HEK293 (cell line): ENCODE data around the gene GDA.

Experiments used
- CTCF ChIA-PET: fragments of 350-600 bp; formaldehyde crosslinking; extraction: SDS; loops from one replicate; lab custom pipeline; 2021; ENCODE audit warnings: antibody characterized with exemption; lab: Yijun Ruan, JAX
- POLR2A ChIA-PET: fragments of 300-600 bp; formaldehyde crosslinking; extraction: SDS; loops from one replicate; lab custom pipeline; 2020; ENCODE audit warnings: antibody characterized with exemption, inconsistent platforms; lab: Yijun Ruan, JAX
- H3K27ac ChIP-seq: fragments of 200-500 bp; sonication (Bioruptor generic); 2 replicates; pipeline ENCODE4 v1.5.1; 2014; ENCODE audit warnings: low read depth, low read length, control low read depth, inconsistent platforms; ENCODE audit errors: extremely low read depth
- H3K36me3 ChIP-seq, 2 experiments: fragments of 200-500 bp in 1 of 2; sonication (Bioruptor generic) in 1 of 2; 1 replicate in 1 of 2; 2 replicates in 1 of 2; pipeline ENCODE4 v1.5.1; 2014 to 2017; ENCODE audit warnings: inconsistent platforms in 2 of 2, low read length in 2 of 2; ENCODE audit not compliant: control insufficient read depth in 2 of 2, insufficient read depth in 1 of 2
- H3K4me1 ChIP-seq: fragments of 200-500 bp; sonication (Bioruptor generic); 2 replicates; pipeline ENCODE4 v1.5.1; 2014; ENCODE audit warnings: mild to moderate bottlenecking, low read length, inconsistent platforms; ENCODE audit not compliant: control insufficient read depth, insufficient read depth
- H3K4me3 ChIP-seq: 2 replicates; pipeline ENCODE4 v1.5.1; 2011; ENCODE audit warnings: low read depth, mild to moderate bottlenecking, control low read depth, low read length, moderate library complexity
- H3K9me3 ChIP-seq: fragments of 200-500 bp; sonication (Bioruptor generic); 2 replicates; pipeline ENCODE4 v1.5.1; 2014; ENCODE audit warnings: low read depth, low read length, inconsistent platforms; ENCODE audit not compliant: control insufficient read depth, insufficient read depth
- GLI2 ChIP-seq: fragments of 450-650 bp; formaldehyde crosslinking; IDR thresholded peaks from 2 replicates; pipeline ENCODE4; 2017; ENCODE audit warnings: missing biosample characterization, missing genetic modification characterization, low read depth, borderline replicate concordance
- MEIS1 ChIP-seq: sonication (generic); formaldehyde crosslinking; IDR thresholded peaks from 2 replicates; pipeline ENCODE4 v1.8.1; 2022; ENCODE audit warnings: missing genetic modification reagents, mild to moderate bottlenecking, borderline replicate concordance
- PRDM1 ChIP-seq: fragments of 450-650 bp; formaldehyde crosslinking; IDR thresholded peaks from 2 replicates; pipeline ENCODE4; 2016; ENCODE audit warnings: missing biosample characterization, missing genetic modification characterization
- SP7 ChIP-seq: fragments of 450-650 bp; formaldehyde crosslinking; IDR thresholded peaks from 2 replicates; pipeline ENCODE4 v1.5.1; 2016; ENCODE audit warnings: missing biosample characterization, missing genetic modification characterization
- TRIM28 ChIP-seq: IDR thresholded peaks from 2 replicates; pipeline ENCODE4 v1.6.1; 2011; ENCODE audit warnings: low read length, control low read depth, borderline replicate concordance
- ZBTB21 ChIP-seq: fragments of 450-650 bp; formaldehyde crosslinking; IDR thresholded peaks from 2 replicates; pipeline ENCODE4 v1.5.1; 2017; ENCODE audit warnings: missing biosample characterization, missing genetic modification characterization
- ZNF114 ChIP-seq: fragments of 450-650 bp; formaldehyde crosslinking; IDR thresholded peaks from 2 replicates; pipeline ENCODE4 v1.5.0; 2017; ENCODE audit warnings: missing biosample characterization, missing genetic modification characterization
- ZNF214 ChIP-seq: fragments of 450-650 bp; formaldehyde crosslinking; IDR thresholded peaks from 2 replicates; pipeline ENCODE4 v1.5.1; 2017; ENCODE audit warnings: missing biosample characterization, mild to moderate bottlenecking, missing genetic modification characterization, borderline replicate concordance
- ZNF37A ChIP-seq: fragments of 450-650 bp; IDR thresholded peaks from 2 replicates; pipeline ENCODE4 v1.5.1; 2018; ENCODE audit warnings: missing biosample characterization, missing genetic modification characterization
- ZNF394 ChIP-seq: fragments of 450-650 bp; formaldehyde crosslinking; IDR thresholded peaks from 2 replicates; pipeline ENCODE4 v1.5.1; 2016; ENCODE audit warnings: missing biosample characterization, missing genetic modification characterization, mild to moderate bottlenecking, moderate library complexity, borderline replicate concordance
- ZNF621 ChIP-seq: fragments of 450-650 bp; formaldehyde crosslinking; IDR thresholded peaks from 2 replicates; pipeline ENCODE4 v1.5.1; 2017; ENCODE audit warnings: missing biosample characterization, missing genetic modification characterization
- ZNF776 ChIP-seq: fragments of 450-650 bp; formaldehyde crosslinking; IDR thresholded peaks from 2 replicates; pipeline ENCODE4 v1.5.0; 2017; ENCODE audit warnings: missing biosample characterization, missing genetic modification characterization, borderline replicate concordance
- ZNF785 ChIP-seq: fragments of 450-650 bp; formaldehyde crosslinking; IDR thresholded peaks from 2 replicates; pipeline ENCODE4 v1.5.1; 2016; ENCODE audit warnings: missing biosample characterization, missing genetic modification characterization
- ZSCAN16 ChIP-seq: fragments of 450-650 bp; formaldehyde crosslinking; IDR thresholded peaks from 2 replicates; pipeline ENCODE4 v1.5.1; 2016; ENCODE audit warnings: missing biosample characterization, missing genetic modification characterization
- TF ChIP-seq, protein P1 (sequence below): fragments of 450-650 bp; formaldehyde crosslinking; IDR thresholded peaks from 2 replicates; pipeline ENCODE4 v1.5.1; 2017; ENCODE audit warnings: missing biosample characterization, missing genetic modification characterization
- TF ChIP-seq, protein P2 (sequence below): fragments of 450-650 bp; formaldehyde crosslinking; IDR thresholded peaks from 2 replicates; pipeline ENCODE4 v1.5.1; 2016; ENCODE audit warnings: missing biosample characterization, missing genetic modification characterization
- TF ChIP-seq, protein P3 (sequence below): fragments of 450-650 bp; IDR thresholded peaks from 2 replicates; pipeline ENCODE4 v1.5.1; 2018; ENCODE audit warnings: missing biosample characterization, missing genetic modification characterization
- TF ChIP-seq, protein P4 (sequence below): fragments of 450-650 bp; formaldehyde crosslinking; IDR thresholded peaks from 2 replicates; pipeline ENCODE4 v1.5.0; 2017; ENCODE audit warnings: missing biosample characterization, missing genetic modification characterization, borderline replicate concordance
- TF ChIP-seq, protein P5 (sequence below): fragments of 450-650 bp; formaldehyde crosslinking; IDR thresholded peaks from 2 replicates; pipeline ENCODE4 v1.5.1; 2016; ENCODE audit warnings: missing biosample characterization, missing genetic modification characterization
- TF ChIP-seq, protein P6 (sequence below): fragments of 450-650 bp; formaldehyde crosslinking; IDR thresholded peaks from 2 replicates; pipeline ENCODE4 v1.5.1; 2016; ENCODE audit warnings: missing biosample characterization, missing genetic modification characterization

The GDA gene

DNA sequence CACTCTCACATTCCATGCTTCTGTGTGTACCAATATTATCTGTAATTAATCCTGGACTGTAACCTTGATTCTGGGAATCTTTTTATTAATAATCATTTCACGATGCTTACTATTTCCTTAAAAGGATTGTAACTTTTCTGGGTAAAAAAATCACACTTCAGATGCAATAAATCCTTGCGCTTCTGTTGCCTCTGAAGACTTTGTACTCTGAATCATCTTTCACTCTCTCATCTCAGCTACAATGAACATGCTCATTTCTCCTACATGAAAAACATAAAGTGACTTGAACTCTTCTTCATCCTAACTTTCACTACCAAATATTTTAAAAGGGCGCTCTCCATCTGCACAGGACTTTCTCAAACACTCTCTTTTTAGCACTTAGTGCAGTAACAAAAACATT, 50.0 kb downstream of the GDA start (continued):
- TF ChIP-seq, protein P1, sequence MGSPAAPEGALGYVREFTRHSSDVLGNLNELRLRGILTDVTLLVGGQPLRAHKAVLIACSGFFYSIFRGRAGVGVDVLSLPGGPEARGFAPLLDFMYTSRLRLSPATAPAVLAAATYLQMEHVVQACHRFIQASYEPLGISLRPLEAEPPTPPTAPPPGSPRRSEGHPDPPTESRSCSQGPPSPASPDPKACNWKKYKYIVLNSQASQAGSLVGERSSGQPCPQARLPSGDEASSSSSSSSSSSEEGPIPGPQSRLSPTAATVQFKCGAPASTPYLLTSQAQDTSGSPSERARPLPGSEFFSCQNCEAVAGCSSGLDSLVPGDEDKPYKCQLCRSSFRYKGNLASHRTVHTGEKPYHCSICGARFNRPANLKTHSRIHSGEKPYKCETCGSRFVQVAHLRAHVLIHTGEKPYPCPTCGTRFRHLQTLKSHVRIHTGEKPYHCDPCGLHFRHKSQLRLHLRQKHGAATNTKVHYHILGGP (tag by site-specific recombination): no peak
- TF ChIP-seq, protein P2, sequence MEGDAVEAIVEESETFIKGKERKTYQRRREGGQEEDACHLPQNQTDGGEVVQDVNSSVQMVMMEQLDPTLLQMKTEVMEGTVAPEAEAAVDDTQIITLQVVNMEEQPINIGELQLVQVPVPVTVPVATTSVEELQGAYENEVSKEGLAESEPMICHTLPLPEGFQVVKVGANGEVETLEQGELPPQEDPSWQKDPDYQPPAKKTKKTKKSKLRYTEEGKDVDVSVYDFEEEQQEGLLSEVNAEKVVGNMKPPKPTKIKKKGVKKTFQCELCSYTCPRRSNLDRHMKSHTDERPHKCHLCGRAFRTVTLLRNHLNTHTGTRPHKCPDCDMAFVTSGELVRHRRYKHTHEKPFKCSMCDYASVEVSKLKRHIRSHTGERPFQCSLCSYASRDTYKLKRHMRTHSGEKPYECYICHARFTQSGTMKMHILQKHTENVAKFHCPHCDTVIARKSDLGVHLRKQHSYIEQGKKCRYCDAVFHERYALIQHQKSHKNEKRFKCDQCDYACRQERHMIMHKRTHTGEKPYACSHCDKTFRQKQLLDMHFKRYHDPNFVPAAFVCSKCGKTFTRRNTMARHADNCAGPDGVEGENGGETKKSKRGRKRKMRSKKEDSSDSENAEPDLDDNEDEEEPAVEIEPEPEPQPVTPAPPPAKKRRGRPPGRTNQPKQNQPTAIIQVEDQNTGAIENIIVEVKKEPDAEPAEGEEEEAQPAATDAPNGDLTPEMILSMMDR (tag by site-specific recombination): no peak
- TF ChIP-seq, all 188 proteins: peak for 0

DNA sequence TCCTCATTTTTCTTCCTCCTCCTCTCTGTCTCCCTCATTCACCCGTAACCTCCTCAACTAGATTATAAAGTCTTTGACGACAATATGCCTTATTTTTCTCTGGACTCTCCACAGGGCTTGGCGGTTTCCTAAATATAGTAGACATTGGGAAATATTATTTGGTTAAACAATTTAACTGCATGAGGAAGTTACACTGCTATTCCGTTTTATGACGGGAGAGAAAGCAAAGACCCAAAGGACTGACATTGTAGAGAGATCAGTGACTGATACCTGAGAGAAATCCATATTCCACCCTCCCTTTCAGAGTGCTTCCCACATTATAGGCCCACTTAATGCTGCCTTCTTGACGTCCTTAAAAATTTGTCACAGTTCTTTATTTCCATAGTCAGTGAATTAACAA, 51.2 kb downstream of the GDA start:
- ChIA-PET POLR2A (no interaction called here), CTCF (interaction anchor here (0.5 to 3.4 kb wide), 3 partner anchors 72 to 622 kb away, joined by 4 to 23 read pairs (median 4); no protein-coding TSS in a partner anchor)
- TF ChIP-seq ZSCAN16 (tag by site-specific recombination): no peak
- no peak for TF ChIP-seq PRDM1 (tag by site-specific recombination)
- no peak for TF ChIP-seq ZNF776 (tag by site-specific recombination)
- TF ChIP-seq, protein P3, sequence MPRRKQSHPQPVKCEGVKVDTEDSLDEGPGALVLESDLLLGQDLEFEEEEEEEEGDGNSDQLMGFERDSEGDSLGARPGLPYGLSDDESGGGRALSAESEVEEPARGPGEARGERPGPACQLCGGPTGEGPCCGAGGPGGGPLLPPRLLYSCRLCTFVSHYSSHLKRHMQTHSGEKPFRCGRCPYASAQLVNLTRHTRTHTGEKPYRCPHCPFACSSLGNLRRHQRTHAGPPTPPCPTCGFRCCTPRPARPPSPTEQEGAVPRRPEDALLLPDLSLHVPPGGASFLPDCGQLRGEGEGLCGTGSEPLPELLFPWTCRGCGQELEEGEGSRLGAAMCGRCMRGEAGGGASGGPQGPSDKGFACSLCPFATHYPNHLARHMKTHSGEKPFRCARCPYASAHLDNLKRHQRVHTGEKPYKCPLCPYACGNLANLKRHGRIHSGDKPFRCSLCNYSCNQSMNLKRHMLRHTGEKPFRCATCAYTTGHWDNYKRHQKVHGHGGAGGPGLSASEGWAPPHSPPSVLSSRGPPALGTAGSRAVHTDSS: no peak
- no peaks in the 10 kb centered on the region for H3K36me3 ChIP-seq
- H3K27ac ChIP-seq: no peak overlapping the region
- H3K9me3 ChIP-seq: no peaks in the 10 kb centered on the region
- no peak overlapping the region for H3K4me3 ChIP-seq
- no peaks in the 10 kb centered on the region for H3K4me1 ChIP-seq

DNA sequence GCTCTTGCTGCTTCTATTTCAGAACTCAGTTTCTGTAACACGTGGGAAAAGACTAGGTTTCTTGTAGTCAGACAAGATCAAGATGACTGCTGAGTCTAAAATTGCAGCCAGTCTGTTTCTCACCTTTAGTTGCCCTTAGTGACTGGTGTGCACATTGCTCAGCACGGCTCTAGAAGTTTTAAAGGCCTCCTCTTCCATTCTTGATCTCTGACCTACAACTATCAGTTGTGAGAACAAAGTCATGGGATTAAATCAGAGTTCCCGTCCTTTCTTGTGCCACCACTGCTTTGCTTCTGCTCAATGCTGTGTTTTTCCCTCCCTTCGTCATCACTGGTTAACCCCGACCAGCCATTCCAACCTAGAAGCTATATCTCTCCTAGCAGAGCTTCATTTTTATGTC, 52.8 kb downstream of the GDA start:
- Histone ChIP-seq H3K27ac (no peak overlapping the region), H3K4me1 (no peaks in the 10 kb centered on the region), H3K9me3 (no peaks in the 10 kb centered on the region), H3K4me3 (no peak overlapping the region), H3K36me3 (no peaks in the 10 kb centered on the region)
- ChIA-PET CTCF (interaction anchor here (0.6 to 3.4 kb wide), 4 partner anchors 9 to 596 kb away, joined by 3 to 23 read pairs (median 8); no protein-coding TSS in a partner anchor), POLR2A (no interaction called here)
- TF ChIP-seq ZNF621 (tag by site-specific recombination): no peak
- TF ChIP-seq, protein P4, sequence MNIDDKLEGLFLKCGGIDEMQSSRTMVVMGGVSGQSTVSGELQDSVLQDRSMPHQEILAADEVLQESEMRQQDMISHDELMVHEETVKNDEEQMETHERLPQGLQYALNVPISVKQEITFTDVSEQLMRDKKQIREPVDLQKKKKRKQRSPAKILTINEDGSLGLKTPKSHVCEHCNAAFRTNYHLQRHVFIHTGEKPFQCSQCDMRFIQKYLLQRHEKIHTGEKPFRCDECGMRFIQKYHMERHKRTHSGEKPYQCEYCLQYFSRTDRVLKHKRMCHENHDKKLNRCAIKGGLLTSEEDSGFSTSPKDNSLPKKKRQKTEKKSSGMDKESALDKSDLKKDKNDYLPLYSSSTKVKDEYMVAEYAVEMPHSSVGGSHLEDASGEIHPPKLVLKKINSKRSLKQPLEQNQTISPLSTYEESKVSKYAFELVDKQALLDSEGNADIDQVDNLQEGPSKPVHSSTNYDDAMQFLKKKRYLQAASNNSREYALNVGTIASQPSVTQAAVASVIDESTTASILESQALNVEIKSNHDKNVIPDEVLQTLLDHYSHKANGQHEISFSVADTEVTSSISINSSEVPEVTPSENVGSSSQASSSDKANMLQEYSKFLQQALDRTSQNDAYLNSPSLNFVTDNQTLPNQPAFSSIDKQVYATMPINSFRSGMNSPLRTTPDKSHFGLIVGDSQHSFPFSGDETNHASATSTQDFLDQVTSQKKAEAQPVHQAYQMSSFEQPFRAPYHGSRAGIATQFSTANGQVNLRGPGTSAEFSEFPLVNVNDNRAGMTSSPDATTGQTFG (tag by site-specific recombination): no peak
- TF ChIP-seq, protein P5, sequence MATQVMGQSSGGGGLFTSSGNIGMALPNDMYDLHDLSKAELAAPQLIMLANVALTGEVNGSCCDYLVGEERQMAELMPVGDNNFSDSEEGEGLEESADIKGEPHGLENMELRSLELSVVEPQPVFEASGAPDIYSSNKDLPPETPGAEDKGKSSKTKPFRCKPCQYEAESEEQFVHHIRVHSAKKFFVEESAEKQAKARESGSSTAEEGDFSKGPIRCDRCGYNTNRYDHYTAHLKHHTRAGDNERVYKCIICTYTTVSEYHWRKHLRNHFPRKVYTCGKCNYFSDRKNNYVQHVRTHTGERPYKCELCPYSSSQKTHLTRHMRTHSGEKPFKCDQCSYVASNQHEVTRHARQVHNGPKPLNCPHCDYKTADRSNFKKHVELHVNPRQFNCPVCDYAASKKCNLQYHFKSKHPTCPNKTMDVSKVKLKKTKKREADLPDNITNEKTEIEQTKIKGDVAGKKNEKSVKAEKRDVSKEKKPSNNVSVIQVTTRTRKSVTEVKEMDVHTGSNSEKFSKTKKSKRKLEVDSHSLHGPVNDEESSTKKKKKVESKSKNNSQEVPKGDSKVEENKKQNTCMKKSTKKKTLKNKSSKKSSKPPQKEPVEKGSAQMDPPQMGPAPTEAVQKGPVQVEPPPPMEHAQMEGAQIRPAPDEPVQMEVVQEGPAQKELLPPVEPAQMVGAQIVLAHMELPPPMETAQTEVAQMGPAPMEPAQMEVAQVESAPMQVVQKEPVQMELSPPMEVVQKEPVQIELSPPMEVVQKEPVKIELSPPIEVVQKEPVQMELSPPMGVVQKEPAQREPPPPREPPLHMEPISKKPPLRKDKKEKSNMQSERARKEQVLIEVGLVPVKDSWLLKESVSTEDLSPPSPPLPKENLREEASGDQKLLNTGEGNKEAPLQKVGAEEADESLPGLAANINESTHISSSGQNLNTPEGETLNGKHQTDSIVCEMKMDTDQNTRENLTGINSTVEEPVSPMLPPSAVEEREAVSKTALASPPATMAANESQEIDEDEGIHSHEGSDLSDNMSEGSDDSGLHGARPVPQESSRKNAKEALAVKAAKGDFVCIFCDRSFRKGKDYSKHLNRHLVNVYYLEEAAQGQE: no peak
- TF ChIP-seq, protein P6, sequence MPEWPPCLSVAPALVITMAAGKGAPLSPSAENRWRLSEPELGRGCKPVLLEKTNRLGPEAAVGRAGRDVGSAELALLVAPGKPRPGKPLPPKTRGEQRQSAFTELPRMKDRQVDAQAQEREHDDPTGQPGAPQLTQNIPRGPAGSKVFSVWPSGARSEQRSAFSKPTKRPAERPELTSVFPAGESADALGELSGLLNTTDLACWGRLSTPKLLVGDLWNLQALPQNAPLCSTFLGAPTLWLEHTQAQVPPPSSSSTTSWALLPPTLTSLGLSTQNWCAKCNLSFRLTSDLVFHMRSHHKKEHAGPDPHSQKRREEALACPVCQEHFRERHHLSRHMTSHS (tag by site-specific recombination): no peak
- TF ChIP-seq TRIM28: no peak
- TF ChIP-seq ZNF785: no peak
- no peak for TF ChIP-seq SP7 (tag by site-specific recombination)
- no peak for TF ChIP-seq GLI2
- no peak for TF ChIP-seq ZNF37A (tag by site-specific recombination)
- no peak for TF ChIP-seq ZBTB21
- no peak for TF ChIP-seq MEIS1 (CRISPR knock-in tag)
- no peak for TF ChIP-seq ZNF214 (tag by site-specific recombination)
- TF ChIP-seq ZNF114 (tag by site-specific recombination): no peak
- no peak for TF ChIP-seq ZNF394 (tag by site-specific recombination)
